ENCODE data around the gene CD9. TPM values are rescaled to one million over a fixed set of nuclear protein-coding genes. Genes with fewer than 3 reads are reported as not detected.

CD9 gene
- polyA plus RNA-seq, 1 of the 3 experiments (the other 2 are of a cell fraction): 76.6 TPM

GRCh38 chr12:6236641-6236940 lies 36.4 kb downstream of the CD9 start:
- Histone ChIP-seq H3K9me2 (no peaks in the 10 kb centered on the region), H3K79me2 (ENCODE audit: insufficient read depth) (no peaks in the 10 kb centered on the region), H3K9me3 (no peaks in the 10 kb centered on the region), H3K4me2 (no peak overlapping the region), H4K20me1 (ENCODE audit: insufficient read depth) (no peaks in the 10 kb centered on the region), H3F3A (replicated peaks; ENCODE audit: insufficient read depth) (peaks cover 3% of the 10 kb centered on the region), H3K9ac (no peak overlapping the region), H3K4me3 (ENCODE audit: low read depth in 2 of 2, low read length in 1 of 2) (no peak overlapping the region), H3K27me3 (ENCODE audit: insufficient read depth) (no peaks in the 10 kb centered on the region), H3K36me3 (replicated peaks in 1 of 2; ENCODE audit: control insufficient read depth in 1 of 2, insufficient read depth in 2 of 2, low read length in 1 of 2) (peaks cover 0 to 3% of the 10 kb centered on the region in 2 experiments), H2AFZ (ENCODE audit: low read depth) (no peak overlapping the region), H3K27ac (ENCODE audit: low read depth in 2 of 2, low read length in 1 of 2) (no peak overlapping the region), H3K4me1 (ENCODE audit: control insufficient read depth in 1 of 2, insufficient read depth in 2 of 2, low read depth in 1 of 2, low read length in 1 of 2) (peaks cover 0 to 39% of the 10 kb centered on the region in 2 experiments; a peak in 1 of 4 replicates)
- ChIA-PET CTCF (interaction anchor here (1.2 kb wide), 1 partner anchor 41 kb away, joined by 3 read pairs; no protein-coding TSS in a partner anchor), POLR2A (no interaction called here)
- no peak for DNase-seq
- 95% methylated on average over 5 of the region's 6 CpGs for WGBS (ENCODE audit: low lambda C conversion rate)
- TF ChIP-seq RFX5 (IDR thresholded peaks at IDR 0.05; ENCODE audit: low read length) (no peak), GATA2 (CRISPR knock-in tag; IDR thresholded peaks at IDR 0.05) (no peak), PBX3 (IDR thresholded peaks at IDR 0.05) (no peak), GABPA (IDR thresholded peaks at IDR 0.05; ENCODE audit: low read depth) (no peak), NRF1 (IDR thresholded peaks at IDR 0.05; ENCODE audit: low read depth, low read length) (no peak), USF1 (IDR thresholded peaks at IDR 0.05; ENCODE audit: borderline replicate concordance, low read depth) (no peak), FOXM1 (IDR thresholded peaks at IDR 0.05; ENCODE audit: low read depth) (no peak), SIN3A (IDR thresholded peaks at IDR 0.05; ENCODE audit: borderline replicate concordance, low read depth, low read length) (no peak), MXI1 (IDR thresholded peaks at IDR 0.05; ENCODE audit: low read depth, low read length) (no peak), TEAD4 (IDR thresholded peaks at IDR 0.05; ENCODE audit: borderline replicate concordance, insufficient read depth) (no peak), EP300 (IDR thresholded peaks at IDR 0.05; ENCODE audit: borderline replicate concordance in 1 of 2, low read depth in 1 of 2, low read length in 1 of 2) (no peak), CTCF (IDR thresholded peaks at IDR 0.05) (no peak), SMC3 (IDR thresholded peaks at IDR 0.05; ENCODE audit: low read depth, low read length) (no peak), TCF12 (IDR thresholded peaks at IDR 0.05) (no peak), REST (IDR thresholded peaks at IDR 0.05; ENCODE audit: low read depth, low read length) (no peak), IRF3 (IDR thresholded peaks at IDR 0.05; ENCODE audit: low read depth, low read length) (no peak)
